Measurements from ENCODE around the gene HEG1.

GRCh38 chr3:124973290-124973689 lies 82.5 kb downstream of the HEG1 start:
- TF ChIP-seq CTCF (IDR thresholded peaks at IDR 0.05) (no peak), POLR2A (IDR thresholded peaks at IDR 0.05) (no peak)

All from lower leg skin (tissue), 3 donors.